Choroid plexus epithelial cell (primary cell): Measurements from ENCODE around the gene ADARB2.
"Not testable (repeated sequence)": the region's sequence is repeated elsewhere in the genome, so short reads cannot be mapped to it uniquely, and the experiment has no call there.

Experiments used
- DNase-seq: peaks from one replicate; pipeline ENCODE4 v3.0.0-alpha.2; 2010; ENCODE audit warnings: low read depth
- H3K4me3 ChIP-seq: 2 replicates; pipeline ENCODE4 v1.5.1; 2011; ENCODE audit warnings: low read depth, mild to moderate bottlenecking, control low read depth, low read length, moderate library complexity
- TF ChIP-seq, protein P1 (sequence below): conservative IDR thresholded peaks from 2 replicates; pipeline ENCODE4 v1.5.1; 2011; ENCODE audit warnings: low read depth, mild to moderate bottlenecking, control low read depth, inconsistent platforms, low read length, moderate library complexity

Gene ADARB2

DNA sequence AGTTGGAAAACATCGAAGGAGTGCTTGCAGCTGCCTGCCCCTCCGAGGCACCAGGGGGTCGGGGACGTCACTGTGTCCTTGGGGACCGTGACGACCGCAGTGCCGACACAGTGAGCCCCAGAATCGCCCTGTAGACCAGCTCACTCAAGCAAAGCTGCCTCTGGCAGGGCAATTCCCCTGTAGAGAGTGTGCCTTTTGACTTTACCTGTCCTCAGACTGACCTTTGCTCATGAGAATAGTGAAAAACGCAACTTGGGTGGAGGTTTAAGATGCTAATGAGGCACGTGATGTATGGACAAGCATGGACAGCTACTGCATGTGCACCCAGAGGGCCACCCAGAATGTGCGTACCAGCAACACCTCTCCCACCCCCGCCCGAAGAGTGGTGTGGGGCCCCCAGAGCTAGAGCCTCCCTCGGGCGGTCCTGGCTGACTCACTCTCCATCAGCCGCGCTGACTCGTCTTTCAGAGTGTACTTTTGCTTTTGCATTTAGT is 271.9 kb downstream of the ADARB2 start:
- no peak overlapping the region for H3K4me3 ChIP-seq
- TF ChIP-seq, protein P1, sequence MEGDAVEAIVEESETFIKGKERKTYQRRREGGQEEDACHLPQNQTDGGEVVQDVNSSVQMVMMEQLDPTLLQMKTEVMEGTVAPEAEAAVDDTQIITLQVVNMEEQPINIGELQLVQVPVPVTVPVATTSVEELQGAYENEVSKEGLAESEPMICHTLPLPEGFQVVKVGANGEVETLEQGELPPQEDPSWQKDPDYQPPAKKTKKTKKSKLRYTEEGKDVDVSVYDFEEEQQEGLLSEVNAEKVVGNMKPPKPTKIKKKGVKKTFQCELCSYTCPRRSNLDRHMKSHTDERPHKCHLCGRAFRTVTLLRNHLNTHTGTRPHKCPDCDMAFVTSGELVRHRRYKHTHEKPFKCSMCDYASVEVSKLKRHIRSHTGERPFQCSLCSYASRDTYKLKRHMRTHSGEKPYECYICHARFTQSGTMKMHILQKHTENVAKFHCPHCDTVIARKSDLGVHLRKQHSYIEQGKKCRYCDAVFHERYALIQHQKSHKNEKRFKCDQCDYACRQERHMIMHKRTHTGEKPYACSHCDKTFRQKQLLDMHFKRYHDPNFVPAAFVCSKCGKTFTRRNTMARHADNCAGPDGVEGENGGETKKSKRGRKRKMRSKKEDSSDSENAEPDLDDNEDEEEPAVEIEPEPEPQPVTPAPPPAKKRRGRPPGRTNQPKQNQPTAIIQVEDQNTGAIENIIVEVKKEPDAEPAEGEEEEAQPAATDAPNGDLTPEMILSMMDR = no peak
- no peak for DNase-seq

DNA sequence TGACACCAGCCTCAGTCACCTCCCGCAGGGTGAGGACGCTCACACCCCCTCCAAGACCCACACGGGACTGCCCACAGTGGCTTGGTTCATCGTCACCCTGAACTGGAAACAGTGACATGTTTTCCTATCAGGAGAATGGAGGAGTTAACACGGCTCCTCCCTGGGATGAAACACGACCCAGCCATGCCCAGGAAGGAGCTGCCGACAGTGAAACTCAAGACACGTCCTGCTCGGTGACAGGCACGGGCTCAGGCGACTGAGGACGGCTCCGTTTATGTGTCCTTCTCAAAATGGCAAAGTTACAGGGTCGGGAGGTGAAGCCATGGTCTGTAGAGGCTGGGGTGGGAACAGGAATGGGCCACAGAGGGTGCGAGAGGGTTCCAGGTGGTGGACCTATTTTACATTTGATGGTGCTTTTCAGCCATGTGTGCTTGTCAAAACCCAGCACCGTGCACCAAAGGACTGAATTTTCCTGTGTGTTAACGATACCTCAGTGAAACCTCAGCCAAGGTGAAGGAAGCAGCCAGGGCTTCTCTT is 272.4 kb downstream of the ADARB2 start:
- TF ChIP-seq, protein P1 = no peak
- DNase-seq = no peak
- no peak overlapping the region for H3K4me3 ChIP-seq

DNA sequence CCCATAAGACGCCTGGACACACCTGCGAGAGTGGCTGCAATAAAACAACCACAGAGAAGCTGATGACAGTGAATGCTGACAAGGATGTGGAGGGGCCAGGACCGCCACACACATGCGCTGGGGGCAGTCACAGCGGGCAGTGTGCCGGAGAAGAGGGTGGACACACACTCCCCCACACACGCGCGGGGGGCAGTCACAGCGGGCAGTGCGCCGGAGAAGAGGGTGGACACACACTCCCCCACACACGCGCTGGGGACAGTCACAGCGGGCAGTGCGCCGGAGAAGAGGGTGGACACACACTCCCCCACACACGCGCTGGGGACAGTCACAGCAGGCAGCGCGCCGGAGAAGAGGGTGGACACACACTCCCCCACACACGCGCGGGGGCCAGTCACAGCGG is 273.4 kb downstream of the ADARB2 start:
- H3K4me3 ChIP-seq, DNase-seq: not testable (repeated sequence)

DNA sequence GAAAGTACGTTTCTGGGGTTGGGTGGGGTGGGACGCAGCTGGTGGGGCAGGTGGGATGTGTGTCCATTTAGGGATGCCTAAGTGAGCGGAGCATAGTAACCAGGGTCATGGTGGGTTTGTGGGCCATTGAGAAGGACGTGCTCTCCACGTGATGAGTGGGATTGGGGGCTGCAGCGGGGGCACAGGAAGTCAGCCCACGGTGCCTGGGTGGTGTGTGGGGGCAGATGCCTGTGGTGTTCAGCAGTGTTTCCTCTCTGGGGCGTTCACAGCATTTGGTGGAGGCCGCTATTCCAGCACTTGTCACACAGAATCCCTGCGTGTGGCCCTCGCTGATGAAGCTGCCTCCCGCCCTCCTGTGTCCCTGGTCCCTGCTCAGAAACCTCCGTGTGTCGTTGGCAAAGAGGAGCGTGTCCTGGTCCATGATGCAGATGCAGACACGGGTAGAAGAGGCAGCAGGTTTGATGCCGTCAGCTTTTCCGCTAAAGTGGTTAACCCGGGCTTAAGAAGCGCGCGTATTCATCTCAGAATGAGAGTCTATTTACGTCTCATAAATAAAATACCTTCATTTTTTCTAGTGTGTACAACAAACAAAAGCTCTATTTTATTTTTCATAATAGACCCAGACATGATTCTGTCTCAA is 274.2 kb downstream of the ADARB2 start:
- no peak for DNase-seq
- TF ChIP-seq, protein P1 = no peak
- no peak overlapping the region for H3K4me3 ChIP-seq

DNA sequence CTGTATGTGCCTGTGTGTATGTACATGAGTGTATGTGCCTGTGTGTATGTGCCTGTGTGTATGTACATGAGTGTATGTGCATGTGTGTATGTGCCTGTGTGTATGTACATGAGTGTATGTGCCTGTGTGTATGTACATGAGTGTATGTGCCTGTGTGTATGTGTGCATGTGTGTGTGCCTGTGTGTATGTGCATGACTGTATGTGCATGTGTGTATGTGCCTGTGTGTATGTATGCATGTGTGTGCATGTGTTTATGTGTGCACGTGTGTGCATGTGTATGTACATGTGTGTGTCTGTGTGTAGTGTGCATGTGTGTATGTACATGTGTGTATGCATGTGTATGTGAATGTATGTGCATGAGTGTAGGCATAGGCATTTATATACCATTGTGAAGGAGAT is 274.8 kb downstream of the ADARB2 start:
- TF ChIP-seq, protein P1 = no peak
- no peak overlapping the region for H3K4me3 ChIP-seq
- DNase-seq = no peak

DNA sequence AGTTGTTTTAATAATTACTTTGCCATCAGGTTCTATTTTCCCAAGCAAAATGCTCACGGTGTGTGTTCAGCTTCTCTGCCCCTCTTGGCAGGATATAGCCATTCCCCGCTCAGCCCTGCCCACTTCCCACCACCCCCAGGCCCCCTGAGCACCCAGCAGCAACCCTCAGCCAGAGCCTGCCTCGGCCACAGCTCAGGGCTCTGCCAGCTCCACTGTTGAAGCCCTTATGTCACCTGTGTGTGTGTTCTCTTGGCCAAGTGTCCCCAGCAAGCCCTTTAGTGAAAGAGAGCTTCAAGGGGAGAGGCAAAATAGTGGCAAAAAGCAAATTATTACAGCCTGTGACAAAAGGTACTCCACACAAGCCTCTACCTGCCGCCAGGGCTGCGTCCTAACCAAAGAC is 275.3 kb downstream of the ADARB2 start:
- TF ChIP-seq, protein P1 = no peak
- no peak for DNase-seq
- no peak overlapping the region for H3K4me3 ChIP-seq

DNA sequence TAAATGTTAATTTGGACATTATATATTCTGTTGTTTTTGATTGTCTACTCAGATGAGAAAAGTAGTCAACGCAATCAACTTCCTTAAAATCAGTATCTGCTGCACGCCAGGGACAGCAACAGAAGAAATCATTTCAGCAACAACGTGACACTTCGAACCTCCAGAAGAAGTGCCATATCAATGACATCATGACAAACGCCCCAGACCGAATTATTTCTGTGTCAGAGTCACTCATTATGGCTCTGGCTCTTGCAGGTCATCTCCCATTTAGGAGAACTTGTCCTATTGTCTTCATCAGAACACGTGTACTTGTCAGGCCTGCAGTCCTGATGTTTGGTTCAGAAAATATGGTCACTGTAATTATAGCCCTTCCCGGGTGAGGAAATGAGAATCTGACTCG is 276.3 kb downstream of the ADARB2 start:
- TF ChIP-seq, protein P1 = no peak
- no peak overlapping the region for H3K4me3 ChIP-seq
- no peak for DNase-seq

DNA sequence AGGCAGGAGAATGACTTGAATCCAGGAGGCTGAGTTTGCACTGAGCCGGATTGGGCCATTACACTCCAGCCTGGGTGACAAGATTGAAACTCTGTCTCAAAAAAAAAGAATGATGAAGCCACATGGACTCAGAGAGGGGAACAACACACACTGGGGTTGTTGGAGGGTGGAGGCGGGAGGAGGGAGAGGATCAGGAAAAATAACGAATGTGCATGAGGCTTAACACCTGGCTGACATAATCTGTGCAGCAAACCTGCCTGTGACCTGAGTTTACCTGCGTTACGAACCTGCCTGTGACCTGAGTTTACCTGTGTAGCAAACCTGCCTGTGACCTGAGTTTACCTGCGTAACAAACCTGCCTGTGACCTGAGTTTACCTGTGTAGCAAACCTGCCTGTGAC is 277.7 kb downstream of the ADARB2 start:
- not testable (repeated sequence) for H3K4me3 ChIP-seq, DNase-seq
